ENCODE results near the gene AIF1.

Gene AIF1

DNA sequence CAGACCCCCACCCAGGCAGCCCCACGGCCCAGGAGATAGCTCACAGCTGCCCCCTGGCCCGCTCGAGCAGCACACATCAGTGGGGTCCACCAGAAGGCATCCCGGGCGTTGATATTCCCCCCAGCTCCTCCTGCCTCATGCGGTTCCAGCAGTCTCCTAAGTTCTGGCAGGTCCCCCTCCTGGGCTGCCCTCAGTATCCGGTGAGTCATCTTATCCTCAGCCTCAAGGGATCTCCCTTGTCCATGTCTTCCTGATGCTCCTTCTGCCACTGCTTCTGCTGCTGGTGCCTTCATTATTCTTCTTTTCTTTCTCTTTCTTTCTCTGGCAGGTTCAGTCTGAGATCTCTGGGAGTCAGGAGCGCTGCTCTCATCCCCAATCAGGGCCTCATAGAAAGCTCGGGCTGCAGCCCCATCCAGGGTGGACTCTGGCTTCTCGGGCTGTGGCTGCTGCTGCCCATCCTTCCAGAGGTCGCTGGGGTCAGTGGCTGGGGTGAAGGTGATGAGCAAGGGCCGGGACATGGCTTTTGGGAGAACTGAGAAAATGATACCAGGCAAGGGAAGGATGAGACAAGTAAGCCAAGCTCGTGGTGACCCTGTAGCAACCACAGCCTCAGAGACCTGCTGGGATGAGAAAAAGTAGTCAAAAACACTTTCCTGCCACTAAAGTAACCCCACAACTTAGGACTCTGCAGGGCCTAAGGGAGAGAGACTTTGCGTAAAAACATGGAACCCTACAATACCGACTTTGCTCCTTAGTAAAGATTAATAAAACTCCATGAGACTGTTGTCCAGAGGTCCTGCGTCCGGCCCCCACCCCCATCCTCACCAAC lies 49.1 kb downstream of the AIF1 start:
- H3K27me3 ChIP-seq (ENCODE audit: insufficient read depth, insufficient read length), result no peaks in the 10 kb centered on the region
- H3K36me3 ChIP-seq (ENCODE audit: insufficient read depth, insufficient read length, low read length), result peaks cover 55% of the 10 kb centered on the region
- peak overlapping the region; percentile 99 for H3K9ac ChIP-seq (ENCODE audit: insufficient read length, low read depth)
- H3K9me3 ChIP-seq (ENCODE audit: insufficient read depth, low read length), result no peaks in the 10 kb centered on the region
- H3K4me3 ChIP-seq (ENCODE audit: insufficient read length, low read depth), result peak overlapping the region; percentile 75
- H3K4me1 ChIP-seq (ENCODE audit: insufficient read depth, insufficient read length), result peaks cover 6% of the 10 kb centered on the region
- TF ChIP-seq SUZ12 (IDR thresholded peaks at IDR 0.05; ENCODE audit: extremely low read depth, insufficient read depth, insufficient read length), result no peak
- no peak for TF ChIP-seq YY1 (IDR thresholded peaks at IDR 0.05; ENCODE audit: insufficient read depth, insufficient read length)
- no peak for TF ChIP-seq ZNF274 (IDR thresholded peaks at IDR 0.05; ENCODE audit: low read depth, low read length)
- no peak for DNase-seq (ENCODE audit: low read depth, low spot score)

GRCh38 chr6:31664790-31665500 lies 49.9 kb downstream of the AIF1 start, which contains the start of gene GPANK1:
GPANK1 (minus strand) TSS chr6:31664997; CDS start chr6:31664478, 519 bp downstream.
- peaks cover 59% of the 10 kb centered on the region for H3K36me3 ChIP-seq (ENCODE audit: insufficient read depth, insufficient read length, low read length)

DNA sequence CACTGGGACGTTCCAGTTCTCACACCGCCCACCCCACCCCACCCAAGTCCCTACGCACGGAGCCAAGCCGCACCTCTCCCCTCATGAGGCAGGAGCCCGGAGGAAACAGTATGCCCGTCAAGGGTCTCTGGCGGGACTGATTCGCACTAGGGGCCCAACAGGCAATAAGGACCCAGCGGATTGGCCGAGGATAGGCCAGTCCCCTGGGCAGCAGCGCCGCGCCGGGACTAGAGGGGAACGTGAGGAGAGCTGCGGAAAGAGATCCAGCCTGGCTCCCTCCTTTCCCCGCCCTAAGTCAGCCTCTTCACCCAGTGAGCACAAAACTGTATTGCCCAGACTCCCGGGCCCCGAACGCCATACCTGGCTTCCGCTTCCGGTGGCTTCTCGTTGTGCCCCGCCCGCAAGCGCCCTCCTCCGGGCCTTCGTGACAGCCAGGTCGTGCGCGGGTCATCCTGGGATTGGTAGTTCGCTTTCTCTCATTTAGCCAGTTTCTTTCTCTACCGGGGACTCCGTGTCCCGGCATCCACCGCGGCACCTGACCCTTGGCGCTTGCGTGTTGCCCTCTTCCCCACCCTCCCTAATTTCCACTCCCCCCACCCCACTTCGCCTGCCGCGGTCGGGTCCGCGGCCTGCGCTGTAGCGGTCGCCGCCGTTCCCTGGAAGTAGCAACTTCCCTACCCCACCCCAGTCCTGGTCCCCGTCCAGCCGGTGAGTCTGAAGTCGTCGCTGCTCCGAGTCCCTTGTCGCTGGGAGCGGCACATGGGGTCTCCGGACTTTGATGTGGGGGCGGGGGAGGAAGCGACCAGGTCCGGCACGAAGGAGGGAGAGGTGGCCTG lies 50.7 kb downstream of the AIF1 start, which contains the start of gene CSNK2B:
CSNK2B (plus strand) TSS at position 580 of the 836 bp plus-strand sequence. CDS start 752 bp downstream, outside the sequence.
- peak; percentile 93 for DNase-seq (ENCODE audit: low read depth, low spot score)
- Histone ChIP-seq H3K9me3 (ENCODE audit: insufficient read depth, low read length) (no peaks in the 10 kb centered on the region), H3K4me1 (ENCODE audit: insufficient read depth, insufficient read length) (peaks cover 5% of the 10 kb centered on the region), H3K4me3 (ENCODE audit: insufficient read length, low read depth) (peak within 1 kb of the TSS; percentile 93), H3K9ac (ENCODE audit: insufficient read length, low read depth) (peak within 1 kb of the TSS; percentile 99), H3K27me3 (ENCODE audit: insufficient read depth, insufficient read length) (no peaks in the 10 kb centered on the region), H3K36me3 (ENCODE audit: insufficient read depth, insufficient read length, low read length) (peaks cover 66% of the 10 kb centered on the region)
- TF ChIP-seq YY1 (IDR thresholded peaks at IDR 0.05; ENCODE audit: insufficient read depth, insufficient read length) (no peak), ZNF274 (IDR thresholded peaks at IDR 0.05; ENCODE audit: low read depth, low read length) (no peak), SUZ12 (IDR thresholded peaks at IDR 0.05; ENCODE audit: extremely low read depth, insufficient read depth, insufficient read length) (no peak)

More at GRCh38 chr6:31664790-31665500, 49.9 kb downstream of the AIF1 start, which contains the start of gene GPANK1:
- H3K9me3 ChIP-seq (ENCODE audit: insufficient read depth, low read length), result no peaks in the 10 kb centered on the region
- H3K4me1 ChIP-seq (ENCODE audit: insufficient read depth, insufficient read length), result peaks cover 5% of the 10 kb centered on the region
- H3K27me3 ChIP-seq (ENCODE audit: insufficient read depth, insufficient read length), result no peaks in the 10 kb centered on the region
- peak; percentile 60 for DNase-seq (ENCODE audit: low read depth, low spot score)
- TF ChIP-seq SUZ12 (IDR thresholded peaks at IDR 0.05; ENCODE audit: extremely low read depth, insufficient read depth, insufficient read length), result no peak
- peak; percentile 77 for TF ChIP-seq YY1 (IDR thresholded peaks at IDR 0.05; ENCODE audit: insufficient read depth, insufficient read length)
- no peak for TF ChIP-seq ZNF274 (IDR thresholded peaks at IDR 0.05; ENCODE audit: low read depth, low read length)
- peak within 1 kb of the TSS; percentile 75 for H3K4me3 ChIP-seq (ENCODE audit: insufficient read length, low read depth)
- H3K9ac ChIP-seq (ENCODE audit: insufficient read length, low read depth), result peak within 1 kb of the TSS; percentile 99

DNA sequence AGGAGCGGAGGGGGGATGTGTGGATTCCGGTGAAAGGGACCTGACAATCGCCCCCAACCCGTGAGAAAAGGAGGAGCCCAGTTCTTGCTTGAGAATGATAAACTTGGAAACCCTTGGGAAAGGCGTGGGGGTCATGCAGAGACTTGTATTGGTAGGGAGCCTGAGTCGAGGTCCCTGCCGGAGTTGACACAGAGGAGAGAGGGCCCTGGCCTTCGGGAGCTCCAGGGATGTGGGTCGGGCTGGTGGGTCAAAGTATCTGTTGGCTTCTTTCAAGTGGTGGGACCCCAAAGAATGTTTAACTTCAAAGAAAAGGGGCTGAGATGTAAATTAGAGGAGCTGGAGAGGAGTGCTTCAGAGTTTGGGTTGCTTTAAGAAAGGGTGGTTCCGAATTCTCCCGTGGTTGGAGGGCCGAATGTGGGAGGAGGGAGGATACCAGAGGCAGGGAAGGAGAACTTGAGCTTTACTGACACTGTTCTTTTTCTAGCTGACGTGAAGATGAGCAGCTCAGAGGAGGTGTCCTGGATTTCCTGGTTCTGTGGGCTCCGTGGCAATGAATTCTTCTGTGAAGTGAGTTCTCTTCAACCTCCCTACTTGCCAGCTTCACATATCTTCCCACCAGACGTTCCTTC lies 51.4 kb downstream of the AIF1 start:
- Histone ChIP-seq H3K4me1 (ENCODE audit: insufficient read depth, insufficient read length) (peaks cover 5% of the 10 kb centered on the region), H3K9ac (ENCODE audit: insufficient read length, low read depth) (peak overlapping the region; percentile 89), H3K36me3 (ENCODE audit: insufficient read depth, insufficient read length, low read length) (peaks cover 74% of the 10 kb centered on the region), H3K9me3 (ENCODE audit: insufficient read depth, low read length) (no peaks in the 10 kb centered on the region), H3K27me3 (ENCODE audit: insufficient read depth, insufficient read length) (no peaks in the 10 kb centered on the region), H3K4me3 (ENCODE audit: insufficient read length, low read depth) (peak overlapping the region; percentile 93)
- TF ChIP-seq ZNF274 (IDR thresholded peaks at IDR 0.05; ENCODE audit: low read depth, low read length) (no peak), SUZ12 (IDR thresholded peaks at IDR 0.05; ENCODE audit: extremely low read depth, insufficient read depth, insufficient read length) (no peak), YY1 (IDR thresholded peaks at IDR 0.05; ENCODE audit: insufficient read depth, insufficient read length) (no peak)
- DNase-seq (ENCODE audit: low read depth, low spot score), result no peak

Data from NT2/D1 (cell line).